Ecto neural progenitor cell (in vitro differentiated cells): ENCODE results near the gene HPGD.
"Not testable (repeated sequence)": the region's sequence is repeated elsewhere in the genome, so short reads cannot be mapped to it uniquely, and the experiment has no call there.

ENCODE experiments used
- DNase-seq: peaks from one replicate; pipeline ENCODE4 v3.0.0-alpha.2; 2018; ENCODE audit warnings: low spot score

Gene HPGD

DNA sequence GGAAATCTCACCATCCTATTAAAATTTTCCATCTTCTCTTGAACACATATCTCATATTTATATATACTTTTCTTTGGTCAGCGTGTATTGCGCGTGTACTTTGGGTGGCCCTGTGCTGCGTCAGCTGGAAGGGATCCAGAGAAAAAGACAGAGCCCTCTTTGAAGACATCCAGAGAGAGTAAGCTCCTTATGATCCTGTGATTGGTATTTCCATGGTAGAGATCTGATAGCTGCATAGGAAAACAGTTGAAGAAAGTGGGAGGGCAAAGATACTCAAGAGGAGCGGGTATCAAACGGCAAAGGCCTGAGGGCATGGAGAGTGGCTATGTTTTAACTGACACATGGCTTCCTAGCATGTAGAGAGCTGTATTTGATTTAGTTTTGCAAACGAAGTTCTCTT is 4.4 kb upstream of the HPGD start:
- no peak for DNase-seq

DNA sequence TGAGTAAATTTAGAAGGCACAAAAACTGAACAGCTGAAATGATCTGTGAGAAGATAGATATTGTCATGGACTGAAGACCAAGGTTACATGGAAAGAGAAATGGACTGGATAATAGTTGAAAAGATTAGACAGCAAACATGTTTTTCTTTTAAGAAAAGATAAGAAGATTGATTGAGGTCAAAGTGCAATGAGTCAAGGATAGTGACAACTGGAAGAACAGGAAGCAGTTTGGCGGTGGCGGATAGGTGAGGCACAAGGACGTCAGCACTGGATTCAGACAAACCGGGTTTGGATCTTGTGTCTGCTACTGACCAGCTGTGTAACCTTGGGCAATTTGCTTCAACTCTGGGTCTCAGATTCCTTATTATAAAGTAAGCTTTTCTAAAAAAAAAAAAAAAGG is 2.0 kb upstream of the HPGD start:
- no peak for DNase-seq

DNA sequence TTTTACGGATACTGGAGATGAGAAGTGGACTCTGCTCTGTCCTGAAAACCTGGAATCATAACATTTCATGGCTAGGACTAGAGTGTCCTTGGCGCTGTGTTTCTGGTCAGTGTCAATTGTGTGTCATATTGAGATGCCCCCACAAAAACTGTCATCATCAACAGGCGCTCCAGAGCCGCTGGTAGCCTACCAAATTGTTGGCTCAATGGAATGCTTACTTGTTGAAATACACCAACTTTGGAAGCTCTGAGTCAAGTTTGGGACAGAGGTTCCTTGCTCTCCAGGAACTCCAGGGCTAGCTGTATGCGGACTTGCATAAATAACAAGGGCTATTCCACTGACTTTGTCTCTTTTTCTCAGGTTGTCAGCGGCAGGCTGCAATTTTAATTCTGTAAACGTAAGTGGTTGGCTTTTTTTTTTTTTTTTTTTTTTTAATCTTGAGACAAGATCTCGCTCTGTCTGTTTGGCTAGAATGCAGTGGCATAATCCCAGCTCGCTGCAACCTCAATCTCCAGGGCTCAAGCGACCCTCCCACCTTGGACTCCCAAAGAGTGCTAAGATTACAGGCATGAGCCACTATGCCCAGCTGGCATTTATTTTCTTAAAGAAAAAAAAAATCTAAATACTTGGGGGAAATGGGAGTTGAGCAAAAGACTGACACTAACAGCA is 871 bp upstream of the HPGD start:
- DNase-seq, result peak; percentile 47

DNA sequence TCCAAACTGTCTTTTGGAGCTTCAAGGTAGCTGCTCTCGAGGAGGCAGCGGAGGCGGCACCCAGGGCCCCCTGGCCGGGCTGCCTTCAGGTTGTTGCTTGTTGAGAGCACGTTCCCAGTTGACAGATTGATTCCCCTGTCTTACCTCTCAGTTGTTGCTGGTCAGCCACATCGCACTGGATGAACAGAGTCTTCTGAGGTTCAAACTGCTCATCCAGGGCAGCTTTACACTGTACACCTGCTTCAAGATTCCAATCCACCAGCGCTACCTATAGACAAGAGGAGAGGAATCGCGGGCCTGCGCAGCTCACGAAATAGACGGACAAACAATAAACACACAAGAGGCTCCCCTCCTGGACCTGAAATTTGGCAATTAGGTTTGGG is 497 bp downstream of the HPGD start:
- peak; percentile 50 for DNase-seq

DNA sequence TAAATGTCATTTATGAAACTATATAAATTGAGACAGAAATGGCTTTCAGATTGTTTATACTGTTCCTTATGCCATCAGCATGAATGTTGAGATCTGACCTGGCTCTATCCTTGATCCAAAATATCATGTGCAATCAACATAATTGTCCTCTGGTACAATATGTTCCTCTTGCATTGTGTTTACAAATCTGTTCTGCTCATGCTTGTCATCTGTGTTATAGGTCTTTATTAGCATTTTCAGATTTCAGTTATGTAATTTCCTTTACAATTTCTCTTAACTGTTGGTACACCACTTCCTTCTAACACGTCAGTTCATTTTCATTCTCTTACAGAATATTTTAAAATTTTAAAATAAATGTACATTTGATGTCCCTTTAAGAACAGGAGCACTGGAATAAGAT is 1.6 kb downstream of the HPGD start:
- no peak for DNase-seq

DNA sequence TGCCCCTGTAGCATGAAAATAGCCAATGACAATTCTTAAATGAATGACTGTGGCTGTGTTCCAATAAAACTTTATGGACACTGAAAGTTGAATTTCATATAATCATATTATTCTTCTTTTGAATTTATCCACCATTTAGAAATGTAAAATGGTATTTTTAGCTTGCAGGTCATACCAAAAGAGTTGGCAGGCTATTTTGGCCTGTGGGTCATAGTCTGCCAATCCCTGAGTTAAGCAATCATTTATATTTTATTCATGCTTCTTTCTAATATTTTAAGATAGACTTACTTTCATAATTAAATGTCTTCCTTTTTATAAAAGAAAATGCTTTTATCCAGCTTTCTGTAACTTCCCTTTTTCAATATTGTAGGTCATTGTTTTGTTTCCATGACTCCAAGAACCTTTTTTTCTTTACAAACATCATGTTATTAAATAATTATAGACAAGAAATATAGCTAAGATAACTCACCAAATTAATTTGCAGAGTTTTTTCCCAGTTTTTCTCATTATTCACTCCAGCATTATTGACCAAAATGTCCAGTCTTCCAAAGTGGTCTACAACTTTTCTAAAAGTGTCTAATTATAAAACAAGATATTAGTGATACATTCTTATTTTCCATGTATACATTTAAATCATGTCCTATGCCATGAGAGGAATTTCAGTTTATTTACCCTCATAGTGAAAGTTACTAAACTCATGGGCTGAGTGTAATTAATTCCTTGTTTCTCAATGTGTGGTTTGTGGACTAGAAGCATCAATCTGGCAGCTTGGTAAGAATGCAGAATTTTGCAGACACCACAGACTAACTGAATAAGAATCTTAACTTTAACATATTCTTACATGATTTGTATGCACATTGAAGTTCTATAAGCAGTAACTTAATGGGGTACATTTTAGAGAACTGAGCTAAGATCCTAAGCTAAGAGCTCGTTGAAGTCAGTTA is 4.5 kb downstream of the HPGD start:
- no peak for DNase-seq

DNA sequence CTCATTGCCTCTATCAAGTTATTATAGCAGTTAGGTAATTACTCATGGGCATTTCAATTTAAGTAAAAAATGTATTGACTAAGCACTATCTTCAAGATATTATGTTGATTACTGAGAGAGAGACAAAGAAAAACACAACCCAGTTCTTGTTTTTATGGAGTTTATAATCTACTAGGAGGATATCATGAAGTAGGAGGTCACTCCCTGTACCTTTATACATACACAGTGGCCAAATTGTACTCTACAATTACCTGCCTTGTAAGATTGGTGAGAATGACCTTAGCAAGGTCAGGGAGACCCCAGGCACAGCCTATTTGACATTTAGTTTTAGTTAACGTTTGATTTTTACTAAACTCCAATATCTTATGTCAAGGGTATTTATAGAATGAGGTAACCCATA is 5.5 kb downstream of the HPGD start:
- DNase-seq, result no peak

DNA sequence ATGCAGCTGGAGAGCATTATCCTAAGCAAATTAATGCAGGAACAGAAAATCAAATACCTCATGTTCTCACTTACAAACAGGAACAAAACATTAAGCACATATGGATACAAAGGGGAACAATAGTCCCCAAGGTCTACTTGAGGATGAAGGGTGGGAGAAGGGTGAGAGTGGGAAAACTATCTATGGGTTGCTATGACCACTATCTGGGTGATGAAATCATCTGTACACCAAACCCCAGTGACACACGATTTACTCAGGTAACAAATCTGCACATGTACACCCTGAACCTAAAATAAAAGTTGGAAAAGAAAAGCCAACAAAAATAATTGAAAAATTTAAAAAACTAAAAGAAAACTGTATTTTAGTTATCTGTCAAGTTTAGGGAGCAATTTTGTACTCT is 5.9 kb downstream of the HPGD start:
- DNase-seq, result no peak

DNA sequence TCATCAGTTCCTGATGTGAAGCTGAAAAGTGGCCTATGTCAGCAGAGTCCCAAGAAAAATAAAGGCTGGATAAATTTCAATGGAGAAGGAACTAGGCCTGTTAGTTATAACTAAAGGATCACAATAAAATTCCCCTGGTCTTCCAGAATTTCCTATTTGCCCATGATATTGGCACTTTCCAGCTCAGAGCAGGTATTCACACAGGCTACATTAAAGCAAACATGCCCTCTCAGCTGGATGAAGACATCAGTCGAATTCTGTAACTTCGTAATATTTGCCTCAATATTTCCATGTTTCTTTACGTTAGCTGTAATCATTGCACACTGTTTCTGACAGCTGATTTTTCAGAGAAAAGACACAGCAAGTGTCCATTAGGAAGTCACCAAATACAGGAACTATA is 9.5 kb downstream of the HPGD start:
- no peak for DNase-seq

DNA sequence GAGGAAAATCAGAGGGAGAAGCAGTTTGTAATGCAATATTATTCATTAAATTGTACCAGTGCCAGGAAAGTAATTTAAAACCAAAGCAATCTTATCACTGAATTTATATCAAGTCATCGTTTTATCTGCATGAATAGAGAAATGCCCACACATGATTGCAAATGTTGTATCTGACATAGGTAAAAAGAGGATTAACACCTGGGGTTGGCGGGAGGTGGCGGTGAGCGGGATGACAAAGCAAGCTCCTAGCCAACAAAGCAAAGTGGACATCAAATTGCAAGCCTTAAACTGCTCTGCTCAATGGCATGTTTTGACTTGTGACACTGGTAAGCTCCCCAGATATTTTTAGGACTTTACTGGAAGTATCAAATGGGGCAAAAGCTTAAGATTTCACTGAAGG is 16.4 kb downstream of the HPGD start:
- DNase-seq, result no peak

DNA sequence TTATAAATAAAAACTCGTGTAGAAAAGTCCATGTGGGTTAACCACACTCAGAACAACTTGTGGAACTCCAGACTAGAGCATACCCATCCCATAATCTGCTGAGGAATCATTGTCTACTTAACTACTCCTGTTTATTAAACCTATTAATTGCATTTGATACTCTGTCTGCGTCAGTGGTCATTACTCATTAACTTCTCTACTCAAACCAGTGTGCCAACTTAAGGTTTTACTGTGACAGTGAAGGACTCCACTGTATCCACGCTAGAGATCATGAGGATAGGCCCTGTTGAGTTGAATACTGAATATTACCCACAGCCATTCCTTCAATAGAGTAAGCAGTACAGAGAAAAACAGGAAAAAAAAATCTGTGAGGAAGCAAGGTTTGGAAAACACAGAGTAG is 17.3 kb downstream of the HPGD start:
- no peak for DNase-seq

DNA sequence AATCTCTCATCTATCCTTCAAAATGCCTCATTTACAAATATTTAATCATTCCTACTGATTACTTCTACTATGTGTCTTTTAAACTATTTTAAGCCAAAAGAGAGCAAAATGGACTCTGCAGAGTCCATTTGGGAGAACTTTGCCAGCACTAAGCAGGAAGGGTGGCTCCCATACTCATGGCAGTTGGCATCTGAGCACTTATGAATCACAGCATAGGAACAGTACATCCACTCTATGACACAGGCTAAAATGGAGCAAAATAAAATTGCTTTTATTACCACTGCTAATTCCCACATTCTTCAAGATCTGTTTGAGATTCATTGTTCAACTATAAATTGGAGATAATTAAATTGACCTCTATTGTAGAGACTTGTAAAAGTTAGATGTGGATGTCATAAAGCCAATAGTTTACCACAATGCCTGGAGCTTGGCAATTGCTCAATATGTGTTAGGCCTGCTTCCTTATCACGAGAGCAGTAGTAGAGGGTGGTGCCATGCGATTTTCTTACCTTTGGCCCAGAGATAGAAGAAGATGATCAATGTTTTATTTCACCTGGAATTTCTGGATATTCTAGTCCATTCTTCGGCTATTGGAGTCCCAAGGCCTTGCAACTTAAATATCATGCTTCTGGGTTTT is 19.1 kb downstream of the HPGD start:
- DNase-seq, result no peak

DNA sequence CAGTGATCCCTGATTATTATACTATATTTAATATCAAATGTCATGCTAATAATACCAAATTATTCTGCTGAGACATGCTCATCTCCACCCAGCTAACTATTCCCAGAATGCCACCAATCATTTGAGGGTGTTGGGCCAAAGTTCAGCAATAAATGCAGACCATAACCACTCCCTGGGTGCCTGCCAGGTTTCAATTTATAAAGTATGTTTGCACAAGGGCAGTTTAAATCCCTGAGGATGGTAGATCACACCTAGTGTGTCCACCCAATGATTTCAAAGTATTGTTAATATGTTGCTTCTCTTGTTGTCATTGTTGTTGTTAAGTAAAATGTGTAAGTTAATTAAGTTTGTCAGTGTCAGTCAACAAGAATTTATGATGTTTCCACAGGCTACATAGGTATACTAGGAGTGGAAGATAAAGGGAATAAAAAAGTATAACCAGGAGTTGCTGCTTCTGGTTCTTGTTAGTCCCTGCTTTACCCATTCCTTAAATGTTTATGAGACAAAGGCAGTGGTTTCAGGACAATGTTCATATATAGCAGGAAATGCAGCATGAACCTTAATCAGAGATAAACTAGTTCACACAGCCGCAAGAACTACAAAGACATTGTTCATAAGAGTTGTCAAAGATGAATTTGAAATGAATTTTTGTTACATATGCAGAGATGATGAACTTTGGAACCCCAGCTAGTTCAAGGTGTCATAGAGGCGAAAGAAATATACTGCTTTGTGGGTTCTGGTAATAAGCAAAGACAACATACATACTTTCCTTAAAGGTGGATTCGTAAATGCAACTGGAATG is 25.5 kb downstream of the HPGD start:
- no peak for DNase-seq

DNA sequence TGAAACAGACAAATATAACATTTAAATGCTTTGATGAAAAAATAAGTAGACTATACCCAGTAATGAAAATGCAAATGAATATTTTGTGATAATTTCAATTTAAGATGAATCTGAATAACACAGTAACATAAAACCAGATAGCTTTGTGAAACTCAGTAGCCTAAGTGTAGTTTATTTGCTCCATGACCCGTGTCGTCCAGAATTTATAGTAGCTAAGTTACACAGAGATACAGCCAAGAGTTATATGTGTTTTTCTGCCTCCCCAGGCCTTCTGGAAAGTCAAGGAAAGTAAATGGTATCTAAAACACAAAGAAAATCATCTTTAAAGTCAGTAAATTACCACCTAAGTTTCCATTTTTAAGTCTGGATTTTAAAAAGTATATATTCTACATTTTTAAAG is 26.7 kb downstream of the HPGD start:
- DNase-seq, result no peak

DNA sequence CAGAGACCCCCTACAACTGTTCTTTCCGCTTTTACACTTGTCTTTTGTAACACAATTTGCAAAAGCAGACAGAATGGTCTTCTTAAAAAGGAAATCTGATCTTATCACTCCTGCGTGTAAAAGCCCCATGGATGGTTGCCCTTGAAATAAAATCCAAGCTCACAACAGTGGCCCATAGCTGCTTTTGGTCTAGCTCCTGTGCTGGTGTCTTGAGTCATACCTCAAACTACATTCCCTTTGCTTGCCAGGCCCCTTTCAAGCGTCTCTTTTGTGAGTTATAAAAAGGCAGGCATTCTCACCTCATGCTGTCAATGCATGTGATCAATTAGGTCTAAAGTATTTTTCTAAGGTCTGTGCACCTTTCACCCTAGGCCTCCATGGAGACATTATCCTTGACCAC is 27.6 kb downstream of the HPGD start:
- no peak for DNase-seq

DNA sequence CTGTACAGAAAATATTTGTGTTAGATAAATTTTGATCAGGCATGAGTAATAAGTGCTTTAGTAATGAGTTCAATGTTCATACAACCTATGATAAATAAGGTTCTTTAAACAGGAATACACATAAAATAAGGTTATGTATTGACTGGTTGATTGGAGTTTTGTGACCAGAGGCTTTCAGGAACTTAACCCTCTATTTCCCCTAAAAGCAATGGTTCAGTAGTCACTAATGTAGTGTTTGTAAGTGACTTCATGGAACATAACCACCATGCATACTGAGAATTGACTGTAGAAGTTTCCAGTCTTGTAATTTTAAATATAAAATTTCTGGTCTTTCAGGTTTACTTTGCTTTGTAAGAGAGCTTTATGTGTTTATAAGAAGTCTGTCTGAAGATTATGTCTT is 28.1 kb downstream of the HPGD start:
- DNase-seq, result no peak

DNA sequence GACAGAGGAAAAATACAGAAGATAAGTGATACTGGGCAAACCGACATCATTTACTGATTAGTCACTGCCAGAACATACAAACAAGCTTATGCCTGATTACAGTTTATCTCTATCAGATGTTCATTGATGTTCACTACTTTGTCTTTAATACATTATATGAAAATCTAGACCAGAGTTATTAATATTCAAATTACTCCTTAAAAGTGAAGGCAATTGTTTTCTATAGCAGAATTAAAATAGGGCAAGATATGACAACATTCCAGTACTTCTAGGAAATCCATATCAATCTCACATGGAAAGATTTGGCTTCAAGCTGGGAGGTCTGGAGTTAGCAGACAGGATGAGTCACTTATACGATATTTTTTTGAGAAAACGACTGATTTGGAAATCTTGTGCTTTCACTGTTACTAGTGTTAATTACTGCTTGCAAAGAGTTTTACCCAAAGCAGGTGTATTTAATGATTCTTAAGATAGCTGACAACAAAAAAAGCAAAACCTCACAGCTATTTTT is 31.8 kb downstream of the HPGD start:
- DNase-seq, result no peak

DNA sequence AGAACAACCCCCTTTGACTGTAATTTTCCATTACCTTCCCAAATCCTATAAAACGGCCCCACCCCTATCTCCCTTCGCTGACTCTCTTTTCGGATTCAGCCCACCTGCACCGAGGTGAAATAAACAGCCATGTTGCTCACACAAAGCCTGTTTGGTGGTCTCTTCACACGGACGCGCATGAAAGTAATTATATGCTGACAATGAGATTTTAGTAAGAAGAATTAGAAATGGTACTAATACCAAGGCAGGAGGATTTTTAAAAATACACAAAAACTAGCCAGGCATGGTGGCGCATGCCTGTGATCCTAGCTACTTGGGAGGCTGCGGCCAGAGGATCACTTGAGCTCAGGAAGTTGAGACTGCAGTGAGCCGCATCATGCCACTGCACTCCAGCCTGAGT is 33.9 kb downstream of the HPGD start:
- DNase-seq, result not testable (repeated sequence)

DNA sequence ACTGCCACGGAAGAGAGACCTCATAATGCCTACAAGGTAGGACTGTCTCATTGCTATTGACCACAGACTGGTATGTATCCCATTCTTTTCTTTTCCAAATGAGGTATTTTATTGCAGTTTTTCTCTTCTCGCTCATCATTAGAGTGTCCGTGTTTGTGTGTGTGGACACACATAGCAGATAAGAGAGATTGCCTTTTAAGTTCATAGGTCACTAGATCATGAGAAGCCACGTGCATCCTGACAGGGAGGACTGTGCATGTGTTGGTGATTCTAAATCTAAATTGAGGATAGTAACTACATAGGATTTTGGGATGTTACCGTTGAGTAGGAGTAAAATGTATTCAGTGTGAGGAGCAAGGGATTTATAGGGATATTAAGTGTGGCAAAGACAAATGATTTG is 37.3 kb downstream of the HPGD start:
- DNase-seq, result no peak

DNA sequence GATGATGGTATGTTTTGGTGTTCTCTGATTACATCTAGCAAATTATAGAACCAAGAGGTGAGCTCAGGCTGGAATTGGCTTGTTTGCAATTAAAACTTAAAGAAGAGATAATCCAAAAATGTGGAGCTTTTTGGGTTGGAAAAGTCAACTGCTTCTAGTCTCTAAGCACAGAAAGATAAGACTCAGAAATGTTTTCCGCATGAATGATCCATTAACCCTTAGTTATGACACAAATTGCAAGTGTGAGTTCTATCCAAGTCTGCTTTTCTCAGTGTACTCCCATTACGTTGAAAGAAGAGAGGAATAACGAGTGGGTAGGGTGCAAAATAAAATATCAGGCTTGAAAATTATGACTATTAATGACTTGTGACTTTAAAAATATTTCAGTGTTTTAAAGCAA is 38.5 kb downstream of the HPGD start:
- no peak for DNase-seq

DNA sequence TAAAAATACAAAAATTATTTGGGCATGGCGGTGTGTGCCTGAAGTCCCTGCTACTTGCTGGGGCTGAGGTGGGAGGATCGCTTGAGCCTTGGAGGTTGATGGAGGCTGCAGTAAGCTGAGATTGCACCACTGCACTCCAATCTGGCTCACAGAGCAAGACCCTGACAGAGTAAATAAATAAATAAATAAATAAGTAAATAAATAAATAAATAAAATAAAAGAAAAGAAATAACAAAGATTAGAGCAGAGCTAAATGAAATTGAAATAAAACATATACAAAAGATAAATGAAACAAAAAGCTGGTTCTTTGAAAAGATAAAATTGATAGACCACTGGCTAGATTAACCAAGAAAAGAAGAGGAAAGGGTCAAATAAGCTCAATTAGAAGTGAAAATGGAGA is 43.1 kb downstream of the HPGD start:
- no peak for DNase-seq

DNA sequence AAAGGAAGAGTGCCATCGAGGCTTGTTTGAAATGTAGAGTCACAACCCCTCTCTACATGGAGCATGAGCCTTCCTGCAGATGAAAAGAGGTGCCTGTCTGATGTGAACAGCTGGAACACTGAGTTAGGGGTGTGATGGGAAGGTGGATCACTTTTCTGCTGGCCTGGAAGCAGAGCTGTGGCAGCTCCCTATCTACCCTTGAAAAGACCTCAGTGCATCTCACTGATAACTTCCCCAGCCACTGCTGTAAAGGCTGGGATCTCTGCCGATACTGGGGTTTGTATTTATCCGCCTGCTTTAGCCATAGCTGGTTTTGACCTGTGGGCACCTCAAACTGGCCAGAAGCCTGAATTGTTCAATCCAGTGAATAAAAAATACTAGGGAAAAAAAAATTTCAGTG is 46.8 kb downstream of the HPGD start:
- DNase-seq, result no peak
